GM21390 (cell line): ENCODE data around the gene SYCN.
"Not testable (repeated sequence)": the region's sequence is repeated elsewhere in the genome, so short reads cannot be mapped to it uniquely, and the experiment has no call there.

Experiments used
- ATAC-seq: cut with Tn5 transposase; IDR thresholded peaks from one replicate; pipeline ENCODE4 v1.9.1; 2021; ENCODE audit not compliant: unreplicated experiment

Gene SYCN

GRCh38 chr19:39230096-39230764, 26.2 kb upstream of the SYCN start:
- no peak for ATAC-seq

- ATAC-seq: no peak
Observed at GRCh38 chr19:39224910-39225309, 20.8 kb upstream of the SYCN start.

- no peak for ATAC-seq
Observed at GRCh38 chr19:39223703-39224279, 19.7 kb upstream of the SYCN start.

- ATAC-seq: not testable (repeated sequence)
Observed at GRCh38 chr19:39219108-39219507, 15.0 kb upstream of the SYCN start.

GRCh38 chr19:39218230-39219007, 14.4 kb upstream of the SYCN start:
- no peak for ATAC-seq

- no peak for ATAC-seq
Observed at GRCh38 chr19:39217094-39217493, 13.0 kb upstream of the SYCN start.

- ATAC-seq: not testable (repeated sequence)
Observed at GRCh38 chr19:39215323-39215722, 11.3 kb upstream of the SYCN start.

- no peak for ATAC-seq
Observed at GRCh38 chr19:39212375-39212742, 8.3 kb upstream of the SYCN start.

- ATAC-seq: no peak
Observed at GRCh38 chr19:39211731-39212374, 7.8 kb upstream of the SYCN start.

- no peak for ATAC-seq
Observed at GRCh38 chr19:39209196-39209595, 5.1 kb upstream of the SYCN start.

GRCh38 chr19:39208175-39208795, 4.2 kb upstream of the SYCN start:
- ATAC-seq: no peak

GRCh38 chr19:39207293-39207836, 3.3 kb upstream of the SYCN start:
- no peak for ATAC-seq

- no peak for ATAC-seq
Observed at GRCh38 chr19:39206122-39206521, 2.1 kb upstream of the SYCN start.

GRCh38 chr19:39205449-39205764, 1.3 kb upstream of the SYCN start:
- no peak for ATAC-seq

- no peak for ATAC-seq
Observed at GRCh38 chr19:39202998-39203355, 1.1 kb downstream of the SYCN start.

GRCh38 chr19:39200803-39201115, 3.3 kb downstream of the SYCN start:
- ATAC-seq: no peak

GRCh38 chr19:39200066-39200802, 3.8 kb downstream of the SYCN start:
- no peak for ATAC-seq

- ATAC-seq: no peak
Observed at GRCh38 chr19:39199025-39199424, 5.0 kb downstream of the SYCN start.

- no peak for ATAC-seq
Observed at GRCh38 chr19:39197808-39198207, 6.3 kb downstream of the SYCN start.

- no peak for ATAC-seq
Observed at GRCh38 chr19:39196860-39197562, 7.1 kb downstream of the SYCN start, which contains the start of gene NCCRP1. NCCRP1 (plus strand) TSS chr19:39196964; CDS start chr19:39196983, 19 bp downstream.
